IMR-90 (cell line): ENCODE results near the gene SLC22A16. TPM values are rescaled to one million over a fixed set of nuclear protein-coding genes. Genes with fewer than 3 reads are reported as not detected.

Experiments
- ATAC-seq: fragments of 200-7000 bp; cut with Tn5 transposase; 2 replicates; pipeline ENCODE4 v1.9.1; 2020; ENCODE audit warnings: low read depth, mild to moderate bottlenecking, moderate library complexity
- BruUV-seq: library from RNA; stranded (reverse); fragments of 400-500 nt; replicated peaks from 2 replicates; lab custom pipeline; 2021; lab: Mats Ljungman, UMichigan
- CTCF ChIA-PET: fragments of 300-600 bp; formaldehyde crosslinking; extraction: SDS; loops from one replicate; lab custom pipeline; 2021; ENCODE audit warnings: antibody characterized with exemption; lab: Yijun Ruan, JAX
- POLR2A ChIA-PET: fragments of 300-600 bp; sonication (Branson Sonifier 250); formaldehyde crosslinking; loops from one replicate; lab custom pipeline; 2022; ENCODE audit warnings: antibody characterized with exemption; ENCODE audit not compliant: unreplicated experiment; lab: Charles Lee
- DNase-seq: peaks from one replicate; pipeline ENCODE4 v3.0.0; 2013
- H2AFZ ChIP-seq: replicated peaks from 2 replicates; pipeline ENCODE3; 2013; ENCODE audit warnings: low read length, mild to moderate bottlenecking; ENCODE audit not compliant: poor library complexity
- H2AK5ac ChIP-seq: 2 replicates; pipeline ENCODE4 v1.6.1; 2013; ENCODE audit warnings: low read depth, low read length, inconsistent platforms
- H2AK9ac ChIP-seq: replicated peaks from 2 replicates; pipeline ENCODE3; 2013; ENCODE audit warnings: mild to moderate bottlenecking, low read depth, low read length, moderate library complexity; ENCODE audit not compliant: poor library complexity
- H2BK120ac ChIP-seq: 2 replicates; pipeline ENCODE4 v1.6.1; 2013; ENCODE audit warnings: low read depth, low read length, inconsistent platforms
- H2BK15ac ChIP-seq: 3 replicates; pipeline ENCODE4 v1.6.1; 2013; ENCODE audit warnings: low read depth, low read length, inconsistent platforms
- H2BK20ac ChIP-seq: 2 replicates; pipeline ENCODE4 v1.6.1; 2013; ENCODE audit warnings: low read depth, mild to moderate bottlenecking, inconsistent platforms, low read length, moderate library complexity
- H2BK5ac ChIP-seq: 2 replicates; pipeline ENCODE4 v1.6.1; 2013; ENCODE audit warnings: mild to moderate bottlenecking, low read depth, low read length, inconsistent platforms; ENCODE audit not compliant: poor library complexity, severe bottlenecking
- H3K14ac ChIP-seq: replicated peaks from 2 replicates; pipeline ENCODE4 v1.6.1; 2013; ENCODE audit warnings: low read depth, low read length, inconsistent platforms
- H3K18ac ChIP-seq: 2 replicates; pipeline ENCODE4 v1.6.1; 2013; ENCODE audit warnings: low read depth, low read length, control low read depth
- H3K23ac ChIP-seq: 2 replicates; pipeline ENCODE4 v1.6.1; 2013; ENCODE audit warnings: low read depth, low read length, inconsistent platforms
- H3K27ac ChIP-seq: 2 replicates; pipeline ENCODE4 v1.5.1; 2013; ENCODE audit warnings: mild to moderate bottlenecking, control low read depth, low read length; ENCODE audit not compliant: insufficient read depth
- H3K27me3 ChIP-seq: 2 replicates; pipeline ENCODE4 v1.6.1; 2013; ENCODE audit warnings: low read length; ENCODE audit not compliant: control insufficient read depth, insufficient read depth
- H3K36me3 ChIP-seq: 2 replicates; pipeline ENCODE4 v1.6.1; 2013; ENCODE audit warnings: low read length, mixed read lengths; ENCODE audit not compliant: control insufficient read depth, insufficient read depth
- H3K4ac ChIP-seq: 2 replicates; pipeline ENCODE4 v1.6.1; 2013; ENCODE audit warnings: low read depth, low read length, inconsistent platforms
- H3K4me1 ChIP-seq: 2 replicates; pipeline ENCODE4 v1.6.1; 2013; ENCODE audit warnings: low read length, mixed read lengths; ENCODE audit not compliant: control insufficient read depth, insufficient read depth
- H3K4me2 ChIP-seq: 2 replicates; pipeline ENCODE4 v1.6.1; 2013; ENCODE audit warnings: low read depth, mild to moderate bottlenecking, control low read depth, low read length, moderate library complexity
- H3K4me3 ChIP-seq: 2 replicates; pipeline ENCODE4 v1.5.1; 2013; ENCODE audit warnings: low read depth, mild to moderate bottlenecking, control low read depth, low read length, moderate library complexity; ENCODE audit not compliant: insufficient read depth
- H3K56ac ChIP-seq: 2 replicates; pipeline ENCODE4 v1.6.1; 2013; ENCODE audit warnings: low read length, inconsistent platforms; ENCODE audit not compliant: insufficient read depth; ENCODE audit errors: extremely low read depth
- H3K79me1 ChIP-seq, 2 experiments: 2 replicates each; pipeline ENCODE4 v1.6.1; 2013; ENCODE audit warnings: low read length in 2 of 2, inconsistent platforms in 1 of 2, low read depth in 1 of 2
- H3K9ac ChIP-seq: 2 replicates; pipeline ENCODE4 v1.6.1; 2013; ENCODE audit warnings: low read depth, low read length, control low read depth
- H3K9me1 ChIP-seq: 2 replicates; pipeline ENCODE4 v1.6.1; 2013; ENCODE audit warnings: low read length, inconsistent platforms; ENCODE audit not compliant: insufficient read depth
- H3K9me3 ChIP-seq: 2 replicates; pipeline ENCODE4 v1.6.1; 2013; ENCODE audit warnings: low read length; ENCODE audit not compliant: control insufficient read depth, insufficient read depth
- H4K20me1 ChIP-seq: 2 replicates; pipeline ENCODE4 v1.6.1; 2013; ENCODE audit warnings: low read length, inconsistent platforms; ENCODE audit not compliant: insufficient read depth
- H4K5ac ChIP-seq: 2 replicates; pipeline ENCODE4 v1.6.1; 2013; ENCODE audit warnings: mild to moderate bottlenecking, low read depth, low read length, control low read depth
- H4K8ac ChIP-seq, 2 experiments: 2 replicates each; pipeline ENCODE4 v1.6.1; 2013; ENCODE audit warnings: low read depth in 2 of 2, low read length in 2 of 2, control low read depth in 1 of 2, inconsistent platforms in 1 of 2
- H4K91ac ChIP-seq: 2 replicates; pipeline ENCODE4 v1.6.1; 2013; ENCODE audit warnings: low read depth, low read length, inconsistent platforms; ENCODE audit not compliant: insufficient read depth
- MAFK ChIP-seq: IDR thresholded peaks from 2 replicates; pipeline ENCODE4 v1.6.1; 2012; ENCODE audit warnings: low read depth, low read length, improper control_type of control experiment
- MAZ ChIP-seq: IDR thresholded peaks from 2 replicates; pipeline ENCODE4 v1.6.1; 2012; ENCODE audit warnings: low read depth, mild to moderate bottlenecking, low read length, improper control_type of control experiment, moderate library complexity, borderline replicate concordance
- MXI1 ChIP-seq: IDR thresholded peaks from 2 replicates; pipeline ENCODE4 v1.6.1; 2012; ENCODE audit warnings: low read depth, mild to moderate bottlenecking, low read length, moderate library complexity, borderline replicate concordance
- POLR2A ChIP-seq: IDR thresholded peaks from 2 replicates; pipeline ENCODE4 v1.6.1; 2012; ENCODE audit warnings: mild to moderate bottlenecking, low read depth, low read length
- RAD21 ChIP-seq: IDR thresholded peaks from 2 replicates; pipeline ENCODE4 v1.6.1; 2012; ENCODE audit warnings: low read length, improper control_type of control experiment
- SMC3 ChIP-seq: fragments of 150-350 bp; IDR thresholded peaks from 2 replicates; pipeline ENCODE4 v1.6.1; 2016; ENCODE audit warnings: low read depth, mild to moderate bottlenecking, antibody characterized with exemption, low read length, moderate library complexity
- WGBS, 2 experiments: methylation state at CpG; one replicate each; pipeline versions ENCODE4 v1.1.5 to v1.1.7; 2013; ENCODE audit warnings: missing lambda C conversion rate in 2 of 2; ENCODE audit not compliant: insufficient read length in 1 of 2; ENCODE audit errors: extremely low coverage in 2 of 2; 5-methylcytosine and 5-hydroxymethylcytosine counted together
- dilution Hi-C: fragments of 300-500 bp; cut with HindIII; formaldehyde crosslinking; loops from one replicate; pipeline ENCODE4 v1.14.3; 2018; ENCODE audit warnings: low sequenced_read_pairs; ENCODE audit not compliant: unreplicated experiment
- in situ Hi-C: fragments of 300-500 bp; cut with MboI; formaldehyde crosslinking; loops from 3 replicates; pipeline ENCODE4 v1.14.3; 2019; ENCODE audit warnings: low sequenced_read_pairs, inconsistent platforms, mixed read lengths
- intact Hi-C: fragments of 100-400 bp; cut with micrococcal nuclease; formaldehyde crosslinking; loops from 2 replicates; pipeline ENCODE4 v1.10.0; 2022
- polyA plus RNA-seq, 3 experiments: library from polyadenylated mRNA; depleted of rRNA; stranded (reverse); fragments of >200 nt; gene quantifications; 2 replicates each; pipeline ENCODE4 v1.2.3, GENCODE V29; 2012; ENCODE audit warnings: low replicate concordance in 1 of 3
- total RNA-seq: library from RNA; depleted of rRNA; stranded (reverse); fragments of >200 nt; gene quantifications from 2 replicates; pipeline ENCODE4 v1.2.3, GENCODE V29; 2012
- TF ChIP-seq, protein P1 (sequence below): fragments of 150-350 bp; IDR thresholded peaks from 2 replicates; pipeline ENCODE4 v1.6.1; 2017; ENCODE audit warnings: mild to moderate bottlenecking, antibody characterized with exemption, low read length, low read depth

SLC22A16 gene
- total and polyA plus RNA-seq, 2 of the 4 experiments (the other 2 are of a cell fraction), result not detected

DNA sequence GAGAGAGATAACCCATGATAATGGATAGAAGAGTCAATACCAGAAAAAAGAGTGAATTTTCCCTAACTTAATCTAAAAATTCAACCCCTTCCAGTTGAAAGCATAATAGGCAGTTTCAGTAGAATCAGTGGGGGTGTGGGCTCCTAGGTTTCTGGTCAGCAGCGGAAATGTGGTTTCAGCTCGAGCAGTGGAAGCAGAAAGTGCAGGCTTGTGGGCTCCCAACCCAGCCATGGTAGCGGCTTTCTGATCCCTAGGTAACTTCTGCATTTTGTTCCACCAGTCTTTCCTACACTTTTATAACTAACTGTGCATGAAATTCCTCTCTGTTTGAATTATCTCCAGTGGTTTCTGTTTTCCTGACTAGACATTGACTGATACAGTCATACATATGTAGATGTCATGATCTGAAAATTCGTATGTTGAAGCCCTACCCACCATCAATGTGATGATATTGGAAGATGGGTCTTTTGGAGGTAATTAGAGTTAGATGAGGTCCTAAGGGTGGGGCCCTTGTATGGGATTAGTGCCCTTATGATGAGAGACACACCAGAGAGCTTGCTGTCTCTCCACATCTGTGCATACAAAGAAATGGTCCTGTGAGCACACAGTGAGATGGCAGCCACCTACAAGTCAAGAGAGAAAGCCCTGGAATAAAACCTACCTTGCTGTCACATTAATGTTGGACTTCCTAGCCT lies 54.5 kb downstream of the SLC22A16 start:
- Histone ChIP-seq H3K56ac (no peak overlapping the region), H3K4ac (no peak overlapping the region), H3K27ac (no peak overlapping the region), H2AK5ac (no peak overlapping the region), H3K9me1 (no peaks in the 10 kb centered on the region), H4K8ac (no peak overlapping the region), H3K14ac (no peak overlapping the region), H2BK15ac (no peak overlapping the region), H3K18ac (no peak overlapping the region), H2BK5ac (no peak overlapping the region), H4K5ac (no peak overlapping the region), H2AFZ (no peak overlapping the region), H3K23ac (no peak overlapping the region), H3K9me3 (peaks cover 2% of the 10 kb centered on the region), H4K20me1 (no peaks in the 10 kb centered on the region), H3K4me3 (no peak overlapping the region), H2AK9ac (no peak overlapping the region), H3K4me1 (no peaks in the 10 kb centered on the region), H3K79me1 (no peaks in the 10 kb centered on the region), H4K91ac (no peak overlapping the region), H3K9ac (no peak overlapping the region), H3K4me2 (no peak overlapping the region), H2BK20ac (no peak overlapping the region), H3K36me3 (no peaks in the 10 kb centered on the region), H3K27me3 (peaks cover 4% of the 10 kb centered on the region), H2BK120ac (no peak overlapping the region)
- no CpG with 5 or more reads among the region's 4 CpGs for WGBS, 2 experiments
- ChIA-PET CTCF (interaction anchor here (0.5 kb wide), 1 partner anchor 275 kb away, joined by 3 read pairs; no protein-coding TSS in a partner anchor), POLR2A (no interaction called here)
- no peak for ATAC-seq
- TF ChIP-seq POLR2A, result no peak
- TF ChIP-seq, protein P1, sequence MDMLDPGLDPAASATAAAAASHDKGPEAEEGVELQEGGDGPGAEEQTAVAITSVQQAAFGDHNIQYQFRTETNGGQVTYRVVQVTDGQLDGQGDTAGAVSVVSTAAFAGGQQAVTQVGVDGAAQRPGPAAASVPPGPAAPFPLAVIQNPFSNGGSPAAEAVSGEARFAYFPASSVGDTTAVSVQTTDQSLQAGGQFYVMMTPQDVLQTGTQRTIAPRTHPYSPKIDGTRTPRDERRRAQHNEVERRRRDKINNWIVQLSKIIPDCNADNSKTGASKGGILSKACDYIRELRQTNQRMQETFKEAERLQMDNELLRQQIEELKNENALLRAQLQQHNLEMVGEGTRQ, result no peak
- no peak for TF ChIP-seq MXI1
- TF ChIP-seq MAFK, result no peak
- no peak for TF ChIP-seq MAZ
- no peak for TF ChIP-seq SMC3
- no peak for TF ChIP-seq RAD21
- dilution Hi-C loops, result no loop called here
- DNase-seq, result no peak
- intact Hi-C loops, result no loop called here
- BruUV-seq, result no TSS peak
- in situ Hi-C loops, result no loop called here
